HG02610 (cell line): ENCODE data around the gene DDRGK1.
"Not testable (repeated sequence)": the region's sequence is repeated elsewhere in the genome, so short reads cannot be mapped to it uniquely, and the experiment has no call there.

Experiments used
- ATAC-seq: cut with Tn5 transposase; IDR thresholded peaks from one replicate; pipeline ENCODE4 v1.9.1; 2021; ENCODE audit warnings: mild to moderate bottlenecking, moderate library complexity; ENCODE audit not compliant: unreplicated experiment

DDRGK1 gene

DNA sequence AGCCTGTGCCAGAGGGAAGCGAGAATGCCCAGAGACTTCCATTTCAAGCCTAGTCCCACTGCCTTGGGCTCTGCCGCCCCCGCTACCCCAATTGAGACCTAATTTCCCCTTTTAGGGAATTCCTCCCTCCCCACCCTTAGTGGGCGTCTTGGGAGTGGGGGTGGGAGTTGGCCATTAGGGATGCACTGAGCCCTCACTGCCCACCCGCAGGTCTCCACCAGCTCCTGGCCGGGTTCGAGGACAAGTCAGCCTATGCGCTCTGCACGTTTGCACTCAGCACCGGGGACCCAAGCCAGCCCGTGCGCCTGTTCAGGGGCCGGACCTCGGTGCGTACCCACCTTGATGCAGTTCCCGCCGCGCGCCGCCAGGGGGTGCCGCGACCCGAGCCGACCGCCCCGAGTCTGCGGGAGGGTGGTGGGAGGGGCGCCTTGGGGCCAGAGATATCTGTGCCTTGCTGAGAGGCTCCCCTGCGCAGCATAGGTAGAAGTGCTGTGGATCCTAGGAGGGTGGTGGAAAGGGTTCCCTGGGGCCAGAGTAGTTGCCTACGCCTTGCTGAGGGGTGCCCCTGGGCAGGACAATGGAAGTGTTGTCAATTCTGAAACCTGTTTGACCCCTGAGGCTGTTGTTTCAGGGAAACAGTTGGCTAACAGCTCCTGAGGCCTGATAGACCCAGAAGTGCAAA lies 14.0 kb upstream of the DDRGK1 start:
- peak; percentile 49 for ATAC-seq

DNA sequence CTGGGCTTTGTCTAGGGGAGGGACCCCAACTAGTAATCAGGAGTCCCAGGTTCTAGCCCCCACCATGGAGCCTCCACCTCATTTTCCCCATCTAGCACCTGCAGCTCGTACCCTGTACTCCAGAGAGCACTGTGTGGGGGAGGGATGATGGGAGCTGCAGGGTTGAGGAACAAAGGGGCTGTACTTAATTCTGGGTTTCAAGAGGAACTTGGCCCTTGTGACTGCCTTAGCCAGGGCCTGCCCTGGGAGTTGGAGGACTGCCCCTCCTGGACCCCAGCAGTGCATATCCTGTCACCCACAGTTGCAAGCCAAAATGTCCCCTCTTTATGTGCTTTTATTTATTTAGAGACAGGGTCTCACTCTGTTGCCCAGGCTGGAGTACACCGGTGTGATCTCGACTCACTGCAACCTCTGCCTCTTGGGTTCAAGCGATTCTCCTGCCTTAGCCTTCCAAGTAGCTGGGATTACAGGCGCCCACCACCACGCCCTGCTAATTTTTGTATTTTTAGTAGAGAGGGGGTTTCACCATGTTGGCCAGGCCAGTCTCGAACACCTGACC lies 11.0 kb upstream of the DDRGK1 start:
- ATAC-seq = not testable (repeated sequence)

- ATAC-seq = no peak
Observed at GRCh38 chr20:3213226-3213625, 8.7 kb upstream of the DDRGK1 start.

- ATAC-seq = no peak
Observed at GRCh38 chr20:3210346-3210745, 5.9 kb upstream of the DDRGK1 start.

GRCh38 chr20:3209946-3210317 lies 5.5 kb upstream of the DDRGK1 start:
- ATAC-seq = peak; percentile 8

DNA sequence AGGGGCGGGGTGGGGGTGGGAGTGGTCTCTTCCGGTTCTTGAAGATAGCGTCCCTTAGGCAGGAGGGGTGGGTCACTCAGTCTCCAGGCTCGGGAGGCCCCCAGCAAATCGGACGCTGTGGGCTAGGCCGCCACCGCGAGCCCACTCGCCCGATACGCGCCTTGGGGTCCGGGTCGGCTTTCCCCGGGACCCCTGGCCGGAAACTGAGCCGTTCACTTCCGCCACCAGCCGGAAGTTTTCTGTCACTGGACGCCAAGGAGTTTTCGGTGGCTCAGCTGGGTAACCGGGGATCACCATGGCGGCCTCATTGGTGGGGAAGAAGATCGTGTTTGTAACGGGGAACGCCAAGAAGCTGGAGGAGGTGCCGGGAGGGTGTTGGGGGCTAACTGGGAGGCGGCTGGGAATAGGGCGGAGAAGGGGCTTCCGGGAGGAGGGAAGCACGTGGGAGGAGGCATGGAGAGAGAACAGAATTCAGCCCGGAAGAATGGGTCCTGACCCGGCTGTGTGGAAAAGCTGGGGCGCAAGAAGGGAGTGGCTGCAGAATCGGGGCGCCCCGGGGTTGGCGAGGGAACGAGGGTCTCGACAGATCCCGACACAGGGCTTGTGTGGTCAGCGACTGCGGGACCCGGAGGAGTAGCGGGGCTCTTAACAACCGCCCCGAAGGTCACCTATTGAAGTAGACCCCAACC lies 4.9 kb upstream of the DDRGK1 start, which contains the start of gene ITPA:
ITPA (plus strand) TSS at position 242 of the 689 bp plus-strand sequence; CDS start at position 296, 54 bp downstream.
- ATAC-seq = peak; percentile 41

GRCh38 chr20:3208786-3209256 lies 4.3 kb upstream of the DDRGK1 start:
- ATAC-seq = peak; percentile 9

- ATAC-seq = peak; percentile 26
Observed at GRCh38 chr20:3203315-3204123, 963 bp downstream of the DDRGK1 start.

DNA sequence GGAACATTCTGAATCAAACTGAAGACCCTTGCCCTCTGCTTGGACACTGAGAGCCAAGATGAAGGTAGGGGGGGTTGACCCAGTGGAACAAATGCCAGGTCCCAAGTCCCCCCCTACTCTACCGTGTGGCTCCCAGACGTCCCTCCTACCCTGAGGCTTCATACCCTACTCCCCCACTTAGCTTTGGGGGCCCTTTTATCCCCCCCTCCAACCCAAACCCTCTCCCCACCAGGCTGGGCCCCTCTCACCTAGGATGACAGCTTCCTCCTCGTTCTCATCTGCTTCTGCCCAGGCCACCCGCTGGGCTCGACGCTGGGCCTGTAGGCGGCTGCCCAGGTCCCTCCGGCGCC lies 1.5 kb downstream of the DDRGK1 start:
- no peak for ATAC-seq

DNA sequence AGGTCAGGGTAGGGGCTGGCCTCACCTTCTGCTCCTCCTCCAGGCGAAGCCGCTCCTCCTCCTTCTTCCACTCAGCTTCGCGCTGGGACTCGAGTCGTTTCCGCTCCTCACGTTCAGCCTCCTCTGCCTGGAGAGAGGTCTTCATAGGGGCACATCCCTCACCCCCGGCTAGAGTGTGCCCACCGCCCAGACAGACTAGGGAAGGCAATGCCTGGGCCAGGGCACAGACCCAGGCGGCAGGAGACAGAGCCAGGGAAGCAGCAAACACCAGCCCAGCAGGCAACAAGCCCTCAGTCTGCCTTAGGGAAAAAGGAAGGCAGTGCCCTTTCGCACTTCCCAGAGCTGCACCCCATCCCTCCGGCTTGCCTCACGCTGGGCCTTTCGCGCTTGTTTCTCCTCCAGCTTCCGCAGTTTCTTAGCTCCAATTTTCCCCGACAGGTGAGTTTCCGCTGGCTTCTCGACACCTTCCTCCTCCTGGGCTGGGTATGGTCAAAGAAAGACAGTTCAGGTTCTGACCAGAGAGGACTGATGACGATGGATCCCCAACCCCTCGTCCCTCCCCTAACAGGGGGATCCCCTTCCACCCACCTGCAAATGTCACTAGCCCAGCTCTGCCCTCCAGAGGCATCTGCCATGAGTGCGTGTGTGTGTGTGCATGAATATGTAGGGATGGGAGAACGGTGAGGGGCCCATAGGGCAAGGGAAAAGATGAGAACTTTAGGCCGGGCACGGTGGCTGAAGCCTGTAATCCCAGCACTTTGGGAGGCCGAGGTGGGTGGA lies 4.3 kb downstream of the DDRGK1 start:
- no peak for ATAC-seq

GRCh38 chr20:3199206-3199605 lies 5.3 kb downstream of the DDRGK1 start:
- ATAC-seq = no peak

DNA sequence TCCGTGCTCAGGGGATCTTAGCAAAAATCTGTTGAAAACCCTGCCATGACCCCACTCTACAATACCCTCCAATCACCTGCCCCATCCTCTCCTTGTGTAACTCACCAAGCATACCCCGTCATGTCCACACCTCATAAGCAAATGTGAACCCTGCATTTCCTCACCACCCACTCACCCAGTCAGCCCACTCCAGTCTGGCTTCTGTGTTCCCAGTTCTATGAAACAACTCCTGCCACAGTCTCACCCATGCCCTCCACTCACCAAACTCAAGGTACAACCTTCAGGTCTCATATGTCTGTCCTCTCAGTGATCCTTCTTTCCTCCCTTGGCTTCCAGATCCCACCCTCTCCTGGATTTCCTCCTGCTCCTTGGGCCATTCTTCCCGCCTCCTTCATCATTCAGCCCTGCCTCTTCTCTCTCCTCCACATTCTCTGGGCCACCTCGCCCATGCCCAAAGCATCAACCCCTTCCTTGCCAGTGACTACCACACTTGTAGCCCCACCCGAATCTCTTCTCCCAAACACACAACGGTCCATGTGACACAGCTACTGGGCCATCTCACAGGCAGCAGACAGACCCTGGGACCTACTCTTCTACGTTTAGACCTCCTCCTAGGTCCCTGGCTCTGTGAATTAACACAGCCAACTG lies 8.8 kb downstream of the DDRGK1 start:
- no peak for ATAC-seq

- no peak for ATAC-seq
Observed at GRCh38 chr20:3194617-3195280, 9.7 kb downstream of the DDRGK1 start.

DNA sequence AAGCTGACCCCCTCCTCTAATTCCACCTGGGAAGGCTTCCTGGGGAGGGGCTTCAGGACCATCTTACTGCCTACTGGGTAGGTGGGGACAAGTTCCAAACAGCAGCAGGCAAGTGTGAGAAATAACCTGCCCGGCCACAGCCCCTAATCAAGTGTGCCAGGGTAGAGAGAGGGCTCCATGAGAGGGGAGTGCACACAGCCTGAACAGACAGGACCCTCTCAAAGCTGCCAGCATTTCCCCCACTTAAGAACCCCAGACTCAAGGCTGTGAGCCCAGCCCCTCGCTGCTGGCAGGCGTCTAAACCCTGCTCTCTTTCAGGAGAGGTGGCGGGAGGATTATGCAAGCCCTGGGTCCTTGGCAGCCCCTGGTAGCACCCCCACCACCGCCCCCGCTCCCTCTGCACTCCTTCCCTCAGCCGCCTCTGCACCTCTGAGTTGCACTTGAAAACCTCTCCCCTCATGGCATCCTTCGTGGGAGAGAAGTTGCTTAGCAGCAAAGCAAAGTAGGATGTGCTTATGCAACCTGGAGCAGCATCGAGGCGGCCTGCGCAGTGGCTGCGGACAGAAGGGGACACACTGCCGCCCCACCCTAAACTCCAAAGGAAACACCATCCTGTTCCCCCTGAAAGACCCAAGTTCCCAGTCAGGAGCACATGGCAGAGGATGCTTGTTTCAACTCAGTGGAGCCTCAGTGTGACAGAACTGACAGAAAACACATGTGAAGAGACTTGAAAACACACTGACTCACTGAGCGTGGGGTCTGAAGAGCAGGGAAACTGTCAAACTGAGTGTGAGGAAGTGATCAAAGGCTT lies 10.5 kb downstream of the DDRGK1 start:
- no peak for ATAC-seq

DNA sequence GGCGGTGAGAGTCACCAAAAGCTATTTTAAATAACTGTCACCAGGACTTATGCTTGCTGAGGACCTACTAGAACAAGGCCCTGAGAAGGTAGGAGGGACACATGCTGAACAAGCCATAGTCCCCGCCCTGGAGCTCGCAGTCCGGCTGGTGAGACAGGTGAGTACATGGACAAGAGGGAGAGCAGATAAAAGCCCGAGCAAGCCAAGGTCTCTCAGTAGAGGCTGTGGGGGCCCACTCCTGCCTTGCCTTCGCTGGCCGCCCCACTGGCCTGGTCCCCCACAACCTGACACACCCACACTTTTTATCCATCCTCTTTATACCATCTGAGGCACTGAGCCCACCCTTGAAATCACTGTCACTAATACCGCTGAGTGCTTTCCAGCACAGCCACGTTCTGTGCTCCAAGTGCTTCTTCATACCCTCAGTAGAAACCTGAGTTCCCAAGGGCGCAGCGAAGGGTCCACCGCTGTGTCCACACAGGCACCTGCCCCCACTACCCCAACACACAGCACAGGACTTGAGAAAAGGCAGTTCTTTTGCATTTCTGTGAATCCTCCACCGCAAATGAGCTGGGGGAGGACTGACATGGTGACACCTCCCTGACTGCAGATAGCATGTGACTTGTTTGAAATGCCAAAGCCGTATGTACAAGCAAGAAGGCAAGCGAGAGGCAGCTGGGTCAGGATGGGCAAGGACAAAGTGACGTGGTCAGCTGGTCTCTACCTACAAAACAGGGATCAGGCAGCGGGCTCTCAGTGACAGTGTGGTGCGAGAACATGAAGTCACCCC lies 12.1 kb downstream of the DDRGK1 start:
- ATAC-seq = no peak

- ATAC-seq = no peak
Observed at GRCh38 chr20:3190681-3191111, 13.8 kb downstream of the DDRGK1 start.

DNA sequence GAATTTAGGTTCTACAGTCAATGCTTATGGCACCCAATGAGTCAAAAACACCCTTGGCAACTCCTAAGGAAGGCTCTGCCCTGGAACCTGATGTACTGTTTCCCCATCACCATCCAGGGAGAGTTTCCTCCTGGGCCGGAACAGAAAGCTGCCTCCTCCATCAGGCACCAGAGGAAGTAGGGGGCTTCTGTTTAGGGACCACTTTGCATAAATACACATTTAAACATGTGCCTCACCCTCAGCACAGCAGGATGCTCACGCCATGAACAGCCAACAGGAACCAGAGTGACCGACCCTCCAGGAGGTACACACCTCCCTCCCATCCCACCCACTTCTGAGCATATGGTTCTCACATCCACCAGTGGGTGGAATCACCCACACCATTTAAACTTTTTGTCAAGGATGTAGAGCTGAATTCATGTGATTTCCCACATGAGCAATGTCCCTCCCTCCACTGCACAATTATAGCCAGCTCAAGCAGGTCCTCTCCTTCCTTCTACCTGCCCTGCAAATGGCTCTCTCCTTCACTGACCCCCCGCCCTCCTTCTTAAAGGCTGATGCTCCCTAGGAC lies 14.8 kb downstream of the DDRGK1 start:
- no peak for ATAC-seq
